Smooth muscle cell (in vitro differentiated cells): Measurements from ENCODE around the gene NPHP4. TPM values are rescaled to one million over a fixed set of nuclear protein-coding genes. Genes with fewer than 3 reads are reported as not detected.

ENCODE experiments used
- DNase-seq: peaks from one replicate; lab custom pipeline; 2025; ENCODE audit not compliant: unreplicated experiment; lab: John Stamatoyannopoulos, UW
- H2AFZ ChIP-seq: fragments of 200-600 bp; sonication (generic); 2 replicates; pipeline ENCODE4 v1.6.0; 2016; ENCODE audit warnings: antibody characterized with exemption, low read depth, mild to moderate bottlenecking
- H3F3A ChIP-seq: fragments of 200-600 bp; sonication (generic); 2 replicates; pipeline ENCODE4 v1.6.0; 2017; ENCODE audit warnings: antibody characterized with exemption, low read depth
- H3K27ac ChIP-seq: fragments of 200-600 bp; sonication (generic); 2 replicates; pipeline ENCODE4 v1.5.1; 2016; ENCODE audit warnings: low read depth, mild to moderate bottlenecking
- H3K27me3 ChIP-seq: fragments of 200-600 bp; sonication (generic); 2 replicates; pipeline ENCODE4 v1.6.1; 2016; ENCODE audit warnings: low read depth, mild to moderate bottlenecking
- H3K36me3 ChIP-seq: fragments of 200-600 bp; sonication (generic); 2 replicates; pipeline ENCODE4 v1.5.1; 2016; ENCODE audit warnings: low read depth
- H3K4me1 ChIP-seq: fragments of 200-600 bp; sonication (generic); 2 replicates; pipeline ENCODE4 v1.5.1; 2016; ENCODE audit warnings: low read depth
- H3K4me2 ChIP-seq: fragments of 200-600 bp; sonication (generic); 2 replicates; pipeline ENCODE4 v1.6.0; 2016; ENCODE audit warnings: mild to moderate bottlenecking
- H3K4me3 ChIP-seq: fragments of 200-600 bp; sonication (generic); 2 replicates; pipeline ENCODE4 v1.5.1; 2016; ENCODE audit warnings: mild to moderate bottlenecking
- H3K79me2 ChIP-seq: fragments of 200-600 bp; sonication (generic); 2 replicates; pipeline ENCODE4 v1.6.0; 2016; ENCODE audit warnings: low read depth, mild to moderate bottlenecking
- H3K9ac ChIP-seq: fragments of 200-600 bp; sonication (generic); 2 replicates; pipeline ENCODE4 v1.6.0; 2016; ENCODE audit warnings: low read depth
- H3K9me3 ChIP-seq: fragments of 200-600 bp; sonication (generic); replicated peaks from 2 replicates; pipeline ENCODE4 v1.5.1; 2016; ENCODE audit warnings: low read depth
- H4K20me1 ChIP-seq: fragments of 200-600 bp; sonication (generic); 2 replicates; pipeline ENCODE4 v1.6.0; 2016; ENCODE audit warnings: low read depth
- CTCF ChIP-seq: fragments of 200-600 bp; sonication (generic); IDR thresholded peaks from 2 replicates; pipeline ENCODE4 v1.5.1; 2017; ENCODE audit warnings: borderline replicate concordance, mild to moderate bottlenecking, antibody characterized with exemption; ENCODE audit not compliant: insufficient read depth, poor library complexity, severe bottlenecking
- WGBS: methylation state at CpG from one replicate; pipeline ENCODE4 v1.1.7; 2016; ENCODE audit warnings: low lambda C conversion rate; 5-methylcytosine and 5-hydroxymethylcytosine counted together
- polyA plus RNA-seq: library from polyadenylated mRNA; unstranded; fragments of >200 nt; fragmentation: Nextera tagmentation; extraction: Ambion mirVana; gene quantifications from 2 replicates; pipeline ENCODE4 v1.2.1, GENCODE V29; 2016
- total RNA-seq: library from RNA; depleted of rRNA; stranded (reverse); fragments of >200 nt; gene quantifications from 2 replicates; pipeline ENCODE4 v1.2.3, GENCODE V29; 2014

Gene NPHP4
- total and polyA plus RNA-seq, 2 experiments from 2014 or later: 5.4 to 8.4 TPM

GRCh38 chr1:5910276-5910620, 82.0 kb downstream of the NPHP4 start:
- 95% methylated on average over 11 of the region's 11 CpGs for WGBS
- H4K20me1 ChIP-seq: peaks cover 6% of the 10 kb centered on the region
- no peak for DNase-seq
- H3F3A ChIP-seq: no peaks in the 10 kb centered on the region
- H3K4me2 ChIP-seq: no peak overlapping the region
- H3K27ac ChIP-seq: no peak overlapping the region
- no peak overlapping the region for H2AFZ ChIP-seq
- no peaks in the 10 kb centered on the region for H3K79me2 ChIP-seq
- no peaks in the 10 kb centered on the region for H3K27me3 ChIP-seq
- no peak overlapping the region for H3K4me3 ChIP-seq
- H3K9me3 ChIP-seq: no peaks in the 10 kb centered on the region
- H3K9ac ChIP-seq: no peak overlapping the region
- no peaks in the 10 kb centered on the region for H3K36me3 ChIP-seq
- no peak for TF ChIP-seq CTCF
- H3K4me1 ChIP-seq: no peaks in the 10 kb centered on the region

GRCh38 chr1:5909576-5910275, 82.5 kb downstream of the NPHP4 start:
- Histone ChIP-seq H3K36me3 (no peaks in the 10 kb centered on the region), H3K4me2 (no peak overlapping the region), H3F3A (no peaks in the 10 kb centered on the region), H3K79me2 (no peaks in the 10 kb centered on the region), H3K9me3 (no peaks in the 10 kb centered on the region), H3K9ac (no peak overlapping the region), H3K27ac (no peak overlapping the region), H3K4me1 (no peaks in the 10 kb centered on the region), H3K4me3 (no peak overlapping the region), H4K20me1 (peaks cover 6% of the 10 kb centered on the region), H3K27me3 (no peaks in the 10 kb centered on the region), H2AFZ (no peak overlapping the region)
- no peak for TF ChIP-seq CTCF
- WGBS: 95% methylated on average over 14 of the region's 14 CpGs
- DNase-seq: no peak

GRCh38 chr1:5908461-5909375, 83.5 kb downstream of the NPHP4 start:
- Histone ChIP-seq H3K79me2 (no peaks in the 10 kb centered on the region), H3K4me3 (no peak overlapping the region), H3K9ac (no peak overlapping the region), H3K36me3 (no peaks in the 10 kb centered on the region), H3K27me3 (no peaks in the 10 kb centered on the region), H3K27ac (no peak overlapping the region), H3K4me1 (no peaks in the 10 kb centered on the region), H2AFZ (no peak overlapping the region), H3K9me3 (no peaks in the 10 kb centered on the region), H4K20me1 (peaks cover 6% of the 10 kb centered on the region), H3K4me2 (no peak overlapping the region), H3F3A (no peaks in the 10 kb centered on the region)
- WGBS: 96% methylated on average over 35 of the region's 35 CpGs
- no peak for DNase-seq
- TF ChIP-seq CTCF: no peak
